Cortex of kidney (tissue), 1 donor: Measurements from ENCODE around the gene ZNF121.
"Not testable (repeated sequence)": the region's sequence is repeated elsewhere in the genome, so short reads cannot be mapped to it uniquely, and the experiment has no call there.

Experiments
- DNase-seq: peaks from one replicate; lab custom pipeline; 2025; lab: John Stamatoyannopoulos, UW

ZNF121 gene

GRCh38 chr19:9584073-9584833 lies at the start of gene ZNF121:
ZNF121 (minus strand) TSS chr19:9584504; CDS start chr19:9568097, 16,407 bp downstream.
- DNase-seq, result no peak

- no peak for DNase-seq
Measured at GRCh38 chr19:9627856-9628255, 43.6 kb upstream of the ZNF121 start.

GRCh38 chr19:9622531-9622930 lies 38.2 kb upstream of the ZNF121 start:
- DNase-seq, result no peak

DNA sequence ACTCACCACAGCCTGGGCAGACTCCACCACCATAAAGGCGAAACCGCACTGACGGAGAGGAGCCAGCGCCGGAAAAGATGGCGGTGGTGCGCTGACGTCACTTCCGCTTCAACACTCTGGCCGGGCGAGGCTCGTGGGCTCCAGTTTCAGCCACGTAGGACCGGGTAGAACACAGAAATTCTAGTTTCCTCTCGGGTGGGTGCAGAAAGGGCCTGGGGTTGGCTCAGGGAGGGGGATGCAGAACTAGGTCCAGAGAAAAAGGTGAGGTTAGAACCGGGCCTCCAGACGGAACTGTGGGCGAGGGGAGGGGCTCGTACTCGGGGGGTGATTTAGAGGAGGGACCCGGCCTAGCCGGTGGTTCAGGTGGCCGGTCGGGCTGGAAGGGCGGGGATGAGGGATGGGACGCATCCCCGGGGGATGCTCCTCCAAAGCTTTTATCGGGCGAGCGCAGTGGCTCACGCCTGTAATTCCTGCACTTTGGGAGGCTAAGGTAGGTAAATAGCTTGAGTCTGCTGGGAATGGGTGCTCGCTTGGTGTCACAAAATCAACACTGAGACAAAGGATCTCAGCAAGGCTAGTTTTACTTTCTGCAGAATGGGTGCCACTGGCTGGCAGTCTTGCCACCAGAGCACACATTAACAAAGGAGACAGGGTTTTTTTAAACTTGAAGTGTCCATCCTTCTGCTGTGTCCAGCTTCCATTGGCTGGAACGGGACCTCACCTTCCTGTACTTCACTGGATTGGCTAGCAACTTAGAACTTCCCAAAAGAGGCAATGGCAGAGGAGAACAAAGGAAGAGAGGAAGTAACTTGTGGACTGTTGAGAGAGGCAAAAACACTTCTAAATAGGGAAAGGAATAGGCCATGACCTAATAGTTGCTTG lies 37.1 kb upstream of the ZNF121 start, which contains the start of gene ZNF561:
Gene ZNF561, minus strand, starts transcription at position 77 of the 882 bp plus-strand sequence. CDS start 1,776 bp downstream, outside the sequence.
- no peak for DNase-seq

- no peak for DNase-seq
Measured at GRCh38 chr19:9620842-9621155, 36.5 kb upstream of the ZNF121 start.

GRCh38 chr19:9615844-9616243 lies 31.5 kb upstream of the ZNF121 start:
- no peak for DNase-seq

DNA sequence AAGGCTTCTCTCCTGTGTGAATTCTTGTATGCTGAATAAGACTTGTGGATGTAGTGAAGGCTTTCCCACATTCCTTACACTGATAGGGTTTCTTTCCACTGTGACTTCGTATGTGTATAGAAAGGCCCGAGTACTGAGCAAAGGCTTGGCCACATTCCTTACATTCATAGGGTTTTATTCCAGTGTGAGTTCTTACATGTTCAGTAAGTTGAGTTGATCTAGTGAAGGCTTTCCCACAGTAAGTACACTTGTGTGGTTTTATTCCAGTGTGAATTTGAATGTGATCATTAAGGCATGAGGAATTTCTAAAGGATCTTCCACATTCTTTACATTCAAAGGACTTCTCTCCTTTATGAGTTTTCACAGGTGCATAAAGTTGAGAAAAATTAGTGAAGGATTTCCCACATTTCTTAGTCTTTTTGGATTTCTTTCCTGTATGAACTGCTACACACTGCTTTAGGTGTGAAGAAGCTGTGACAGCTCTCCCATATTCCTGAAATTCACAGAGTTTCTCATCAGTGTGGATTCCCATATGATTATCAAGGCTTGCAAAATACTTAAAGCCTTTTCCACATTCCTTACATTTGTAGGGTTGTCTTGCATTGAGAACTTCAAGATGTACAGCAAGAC lies 26.3 kb upstream of the ZNF121 start:
- no peak for DNase-seq

DNA sequence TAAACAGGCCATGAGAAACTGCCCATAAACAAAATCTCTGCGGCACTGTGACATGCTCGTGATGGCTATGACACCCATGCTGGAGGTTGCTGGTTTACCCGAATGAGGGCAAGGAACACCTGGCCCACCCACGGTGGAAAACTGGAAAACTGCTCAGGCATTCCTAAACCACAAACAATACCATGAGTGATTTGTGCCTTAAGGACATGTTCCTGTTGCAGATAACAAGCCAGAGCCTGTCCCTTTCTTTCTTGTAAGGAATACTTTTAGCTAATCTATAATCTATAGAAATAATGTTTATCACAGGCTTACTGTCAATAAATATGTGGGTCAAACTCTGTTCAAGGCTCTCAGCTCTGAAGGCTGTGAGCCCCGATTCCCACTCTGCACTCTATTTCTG lies 24.6 kb upstream of the ZNF121 start:
- no peak for DNase-seq

DNA sequence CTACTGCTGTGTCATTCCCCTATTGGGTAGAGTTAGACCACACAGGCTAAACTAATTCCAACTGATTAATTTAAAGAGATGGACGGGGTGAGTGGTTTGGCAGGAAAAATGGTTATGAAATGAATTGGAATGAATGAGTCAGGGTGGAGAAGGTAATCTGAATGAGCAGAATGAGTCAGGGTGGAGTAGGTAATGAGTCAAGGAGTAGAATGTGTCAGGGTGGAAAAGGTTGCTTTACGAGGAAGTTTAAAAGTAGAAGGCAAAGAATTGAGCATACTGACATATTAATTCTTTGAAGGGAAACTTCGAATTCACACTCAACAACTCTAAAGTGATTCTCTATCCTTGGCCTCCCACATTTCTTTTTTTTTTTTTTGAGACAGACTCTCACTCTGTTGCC lies 12.7 kb upstream of the ZNF121 start:
- DNase-seq, result no peak

GRCh38 chr19:9586764-9587163 lies 2.5 kb upstream of the ZNF121 start:
- DNase-seq, result no peak

DNA sequence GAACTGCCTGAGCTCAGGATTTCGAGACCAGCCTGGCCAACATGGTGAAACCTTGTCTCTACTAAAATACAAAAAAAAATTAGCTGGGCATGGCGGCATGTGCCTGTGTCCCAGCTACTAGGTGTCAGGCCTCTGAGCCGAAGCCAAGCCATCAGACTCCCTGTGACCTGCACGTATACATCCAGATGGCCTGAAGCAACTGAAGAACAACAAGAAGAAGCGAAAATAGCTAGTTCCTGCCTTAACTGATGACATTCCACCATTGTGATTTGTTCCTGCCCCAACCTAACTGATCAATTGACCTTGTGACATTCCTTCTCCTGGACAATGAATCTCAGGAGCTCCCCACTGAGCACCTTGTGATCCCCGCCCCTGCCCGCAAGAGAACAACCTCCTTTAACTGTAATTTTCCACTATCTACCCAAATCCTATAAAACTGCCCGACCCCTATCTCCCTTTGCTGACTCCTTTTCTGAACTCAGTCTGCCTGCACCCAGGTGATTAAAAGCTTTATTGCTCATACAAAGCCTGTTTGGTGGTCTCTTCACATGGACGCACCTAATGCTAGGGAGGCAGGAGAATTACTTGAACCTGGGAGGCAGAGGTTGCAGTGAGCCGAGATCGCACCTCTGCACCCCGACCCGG lies 2.1 kb downstream of the ZNF121 start:
- DNase-seq, result not testable (repeated sequence)

DNA sequence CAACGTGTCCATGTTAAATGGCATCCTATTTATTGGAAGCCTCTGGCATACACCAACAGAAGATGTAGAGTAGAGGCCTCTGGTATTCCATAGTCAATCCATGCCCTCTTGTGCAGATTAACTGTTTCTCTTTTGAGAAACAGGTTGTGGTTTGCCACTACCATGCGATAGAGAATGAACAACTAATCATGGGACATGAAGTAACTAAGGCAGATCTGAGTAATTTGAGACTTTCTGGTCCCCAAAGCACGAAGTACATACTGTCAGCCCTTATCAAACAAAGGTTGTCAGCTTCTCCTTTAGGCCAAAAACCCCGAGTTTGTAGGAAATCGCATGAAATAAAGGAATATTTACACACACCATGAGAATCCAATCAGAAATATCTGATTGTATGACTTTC lies 3.6 kb downstream of the ZNF121 start:
- DNase-seq, result no peak

- DNase-seq, result no peak
Measured at GRCh38 chr19:9570255-9570654, 14.0 kb downstream of the ZNF121 start.

GRCh38 chr19:9566729-9567128 lies 17.6 kb downstream of the ZNF121 start:
- no peak for DNase-seq

- DNase-seq, result no peak
Measured at GRCh38 chr19:9565900-9566705, 18.2 kb downstream of the ZNF121 start.

GRCh38 chr19:9552536-9553274 lies 31.6 kb downstream of the ZNF121 start:
- no peak for DNase-seq

GRCh38 chr19:9547870-9548269 lies 36.4 kb downstream of the ZNF121 start:
- no peak for DNase-seq

DNA sequence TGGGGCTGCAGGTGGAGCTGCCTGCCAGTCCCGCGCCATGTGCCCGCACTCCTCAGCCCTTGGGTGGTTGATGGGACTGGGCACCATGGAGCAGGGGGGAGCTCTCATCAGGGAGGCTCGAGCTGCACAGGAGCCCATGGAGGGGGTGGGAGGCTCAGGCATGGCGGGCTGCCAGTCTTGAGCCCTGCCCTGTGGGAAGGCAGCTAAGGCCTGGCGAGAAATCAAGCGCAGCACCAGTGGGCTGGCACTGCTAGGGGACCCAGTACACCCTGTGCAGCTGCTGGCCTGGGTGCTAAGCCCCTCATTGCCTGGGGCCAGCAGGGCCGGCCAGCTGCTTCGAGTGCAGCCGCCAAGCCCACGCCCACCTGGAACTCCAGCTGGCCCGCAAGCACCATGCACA lies 43.0 kb downstream of the ZNF121 start:
- not testable (repeated sequence) for DNase-seq

- DNase-seq, result not testable (repeated sequence)
Measured at GRCh38 chr19:9539921-9540320, 44.4 kb downstream of the ZNF121 start.

DNA sequence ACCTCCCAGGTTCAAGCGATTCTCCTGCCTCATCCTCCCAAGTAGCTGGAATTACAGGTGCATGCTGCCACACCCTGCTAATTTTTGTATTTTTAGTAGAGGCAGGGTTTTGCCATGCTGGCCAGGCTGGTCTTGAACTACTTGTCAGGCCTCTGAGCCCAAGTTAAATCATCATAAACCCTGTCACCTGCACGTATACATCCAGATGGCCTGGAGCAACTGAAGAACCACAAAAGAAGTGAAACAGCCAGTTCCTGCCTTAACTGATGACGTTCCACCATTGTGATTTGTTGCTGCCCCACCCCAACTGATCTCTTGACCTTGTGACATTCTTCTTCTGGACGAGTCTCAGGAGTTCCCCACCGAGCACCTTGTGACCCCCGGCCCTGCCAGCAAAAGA lies 45.1 kb downstream of the ZNF121 start:
- DNase-seq, result not testable (repeated sequence)
